ENCODE results near the gene CXCL11. TPM values are rescaled to one million over a fixed set of nuclear protein-coding genes. Genes with fewer than 3 reads are reported as not detected.
"Not testable (repeated sequence)": the region's sequence is repeated elsewhere in the genome, so short reads cannot be mapped to it uniquely, and the experiment has no call there.

The CXCL11 gene
- total RNA-seq: not detected
- long read RNA-seq: 0 reads

DNA sequence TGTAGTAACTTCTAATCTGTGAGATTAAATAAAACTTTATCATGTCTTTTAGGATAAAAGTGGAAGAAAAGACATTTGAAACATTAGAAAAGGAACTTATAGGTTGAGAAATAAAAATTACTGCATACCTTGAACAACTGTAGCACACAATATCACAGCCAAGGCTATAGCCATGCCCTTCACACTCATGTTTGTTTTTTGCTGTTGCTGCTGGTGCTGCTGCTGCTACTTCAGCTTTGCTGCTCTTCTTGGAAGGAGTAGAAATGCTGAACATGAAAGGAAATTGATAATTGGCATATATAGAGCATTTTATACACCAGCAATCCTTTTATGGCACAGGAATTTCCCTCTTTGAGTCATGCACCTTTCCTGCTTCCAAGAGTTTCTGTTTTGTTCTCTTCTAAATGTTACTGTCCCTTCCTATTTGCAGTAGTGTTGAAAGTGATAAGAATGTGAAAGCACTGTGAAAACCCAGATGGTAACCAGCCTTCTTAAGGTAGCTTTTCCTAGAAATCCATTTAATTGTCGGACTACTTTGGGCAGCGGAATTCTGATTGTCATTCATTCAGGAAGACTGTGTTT lies at the start of gene CXCL11:
Gene CXCL11, minus strand, starts transcription at position 272 of the 582 bp plus-strand sequence. Its CDS starts 83 bp downstream, at position 189.
- ATAC-seq: no peak
- intact Hi-C loops (cut with DNase I): no loop called here
- DNase-seq (ENCODE audit: missing footprints): no peak

DNA sequence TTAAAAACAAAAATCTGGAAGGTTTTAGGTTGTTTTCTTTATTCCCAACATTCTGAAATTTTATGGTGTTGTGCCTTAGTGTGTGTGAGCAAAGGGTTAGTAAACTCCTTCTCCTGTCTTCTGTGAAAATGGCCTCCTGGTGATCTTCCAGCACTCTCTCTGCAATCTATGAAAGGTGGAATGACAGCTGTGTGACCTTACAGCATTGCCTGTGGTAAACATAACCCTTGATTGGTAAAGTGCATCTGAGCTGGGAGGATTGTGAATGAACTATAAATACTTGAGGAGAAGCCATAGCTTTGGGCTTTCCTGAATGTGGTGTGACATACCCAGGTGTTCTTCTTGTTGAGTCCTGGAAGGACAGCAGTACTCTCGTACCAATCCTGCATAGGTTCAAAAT lies 48.7 kb upstream of the CXCL11 start:
- intact Hi-C loops (cut with DNase I): no loop called here
- ATAC-seq (peak; percentile 65), DNase-seq (ENCODE audit: missing footprints) (no peak)

DNA sequence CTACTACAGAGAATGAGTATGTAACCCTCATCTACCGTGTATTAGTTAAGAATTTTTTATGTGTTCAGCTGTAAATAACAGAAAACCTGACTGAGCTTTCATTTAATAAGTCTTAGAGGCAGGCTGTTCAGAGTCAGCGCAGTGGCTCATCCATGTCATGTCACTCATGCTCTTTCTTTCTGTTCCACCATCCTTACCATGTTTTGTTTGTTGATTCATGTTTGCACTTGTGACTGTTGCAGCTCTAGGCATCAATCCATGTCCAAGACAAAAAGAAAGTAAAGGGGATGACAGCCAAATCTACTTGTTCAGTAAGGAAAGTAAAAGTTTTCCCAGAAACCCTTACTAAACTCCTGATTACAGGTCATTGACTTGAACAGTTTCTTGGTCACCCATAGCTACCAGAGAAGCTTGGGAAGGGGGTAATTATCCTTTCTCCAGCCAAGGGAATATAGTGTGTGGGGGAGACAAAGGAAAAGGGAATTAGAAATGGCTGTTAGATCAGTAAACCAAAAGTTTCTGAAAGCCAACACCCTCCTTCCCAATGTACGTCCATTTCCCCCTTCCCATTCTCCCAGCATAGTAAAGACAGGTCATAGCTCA lies 47.6 kb upstream of the CXCL11 start:
- DNase-seq (ENCODE audit: missing footprints): no peak
- intact Hi-C loops (cut with DNase I): no loop called here
- ATAC-seq: no peak

DNA sequence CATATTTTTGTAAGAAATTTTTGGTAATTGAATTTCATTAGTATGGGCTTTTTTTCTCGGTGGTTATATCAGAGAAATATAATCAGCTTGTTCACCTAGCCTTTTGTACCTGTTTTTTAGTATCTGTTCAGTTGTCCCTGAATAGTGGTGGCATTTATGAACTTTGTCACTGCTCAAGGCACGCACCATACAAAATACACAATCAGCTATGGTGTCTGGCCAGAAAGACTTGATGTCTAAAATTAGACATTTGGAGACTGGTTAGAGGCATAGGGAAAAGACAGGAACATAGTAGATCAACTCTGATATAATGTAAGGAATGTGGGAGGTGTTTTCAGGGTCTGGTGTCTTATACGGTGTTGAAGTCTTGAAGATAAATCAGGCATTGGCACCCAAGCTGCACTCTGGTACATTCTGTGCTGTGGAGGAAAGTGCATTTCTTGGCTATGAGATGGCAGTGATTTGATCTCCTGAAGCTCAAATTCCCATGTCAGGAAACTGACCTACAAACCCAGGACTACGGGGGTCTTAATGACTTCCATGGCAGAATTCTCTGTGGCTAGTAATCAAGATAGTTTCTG lies 42.3 kb upstream of the CXCL11 start:
- DNase-seq (ENCODE audit: missing footprints) (no peak), ATAC-seq (peak; percentile 40)
- intact Hi-C loops (cut with DNase I): no loop called here

DNA sequence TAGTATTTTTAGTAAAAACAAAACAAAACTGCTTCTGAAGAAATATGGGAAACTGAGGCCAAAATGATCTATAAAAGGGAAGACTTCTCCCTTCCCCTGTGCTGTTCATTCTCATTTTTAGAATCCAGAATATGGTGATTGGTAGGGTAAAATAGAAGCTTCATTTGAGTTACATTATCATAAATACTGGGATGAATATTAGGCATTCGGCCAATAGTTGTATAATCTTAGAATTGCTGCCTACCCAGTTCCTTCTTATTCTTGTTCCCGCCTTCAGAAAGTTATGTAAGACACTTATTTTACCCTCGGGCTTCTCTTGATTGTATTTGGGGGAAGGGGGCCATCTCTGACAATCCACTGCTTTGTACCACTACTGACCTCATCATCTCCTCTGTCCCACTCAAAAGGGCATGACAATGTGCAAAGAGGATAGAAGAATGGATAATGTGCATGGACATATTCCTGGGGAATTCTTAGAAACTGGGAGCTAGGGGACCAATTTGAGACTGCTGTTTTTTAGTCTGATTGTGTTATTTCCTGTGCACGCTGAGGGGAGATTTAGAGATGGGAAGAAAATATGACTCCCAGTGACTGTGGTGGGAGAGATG lies 39.2 kb upstream of the CXCL11 start:
- ATAC-seq (no peak), DNase-seq (ENCODE audit: missing footprints) (no peak)
- intact Hi-C loops (cut with DNase I): no loop called here

DNA sequence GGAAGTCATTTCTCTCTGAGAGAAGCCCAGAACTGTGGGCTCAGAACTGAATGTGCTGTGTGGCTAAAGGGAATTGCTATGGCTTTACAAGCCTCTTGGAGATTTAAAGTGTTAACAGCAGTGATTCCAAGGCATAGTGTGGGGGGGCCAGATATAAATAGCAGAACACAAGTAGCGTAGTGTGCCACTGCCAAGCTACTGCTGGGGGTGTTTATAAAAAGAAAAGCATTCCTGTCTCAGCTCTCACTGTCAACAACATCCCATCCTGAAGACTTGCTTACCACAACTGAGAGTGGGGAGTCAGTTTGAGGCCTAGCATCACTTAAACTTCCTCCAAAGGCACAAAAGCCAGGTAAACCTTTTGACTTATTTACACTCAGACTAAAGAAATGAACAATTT lies 38.6 kb upstream of the CXCL11 start, which contains the start of gene ART3:
Gene ART3, plus strand, starts transcription at position 242 of the 400 bp plus-strand sequence. CDS start 1,181 bp downstream, outside the sequence.
- peak; percentile 93 for ATAC-seq
- no peak for DNase-seq (ENCODE audit: missing footprints)
- intact Hi-C loops (cut with DNase I): no loop called here

DNA sequence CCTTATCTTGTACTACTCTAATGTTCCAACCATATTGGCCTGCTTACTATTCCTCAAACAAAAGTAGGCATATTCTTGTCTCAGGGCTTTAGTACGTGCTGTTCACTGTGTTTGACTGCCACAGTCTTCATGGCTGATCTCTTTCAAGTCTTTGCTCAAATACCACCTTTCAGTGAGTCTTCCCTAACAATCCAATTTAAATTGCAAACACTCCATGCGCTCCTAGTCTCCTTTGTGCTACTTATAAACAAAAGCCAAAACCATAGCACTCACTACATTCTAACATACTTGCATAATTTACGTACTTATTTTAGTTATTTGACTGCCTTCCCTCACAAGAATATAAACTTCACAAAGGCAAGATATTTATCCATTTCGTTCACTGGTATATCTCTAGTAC lies 36.9 kb upstream of the CXCL11 start:
- intact Hi-C loops (cut with DNase I): no loop called here
- ATAC-seq: no peak
- DNase-seq (ENCODE audit: missing footprints): no peak

DNA sequence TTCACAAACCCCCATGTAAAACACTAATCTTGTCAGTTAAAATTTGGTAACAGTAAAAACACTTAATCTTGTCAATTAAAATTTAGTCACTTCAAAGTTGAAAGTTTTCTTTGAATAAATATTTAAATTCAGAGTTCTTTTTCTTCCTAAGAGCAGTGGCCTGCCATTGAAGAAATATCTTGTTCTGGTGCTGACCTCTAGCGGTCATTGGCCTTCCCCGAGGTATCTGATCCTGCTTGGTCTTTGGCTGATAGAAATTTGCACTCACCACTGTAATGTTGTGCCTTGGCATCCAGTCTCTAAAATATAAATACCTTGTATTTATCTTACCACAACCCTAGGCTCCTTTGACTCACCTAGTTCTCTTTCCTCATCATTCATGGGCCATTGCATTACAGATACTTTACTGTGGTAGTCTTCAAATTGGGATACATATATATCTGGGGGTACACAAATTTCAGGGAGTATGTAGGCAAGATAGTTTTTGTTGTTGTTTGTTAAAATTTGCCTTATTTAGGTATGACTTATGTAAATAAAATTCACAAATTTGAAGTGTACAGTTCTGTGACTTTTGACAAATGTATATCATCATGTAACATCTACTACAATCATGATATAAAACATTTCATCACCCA lies 31.9 kb upstream of the CXCL11 start:
- intact Hi-C loops (cut with DNase I): loop anchor here (1.0 to 10.0 kb wide), 2 partner anchors 72 to 153 kb away; no protein-coding TSS in a partner anchor
- peak; percentile 76 for ATAC-seq

DNA sequence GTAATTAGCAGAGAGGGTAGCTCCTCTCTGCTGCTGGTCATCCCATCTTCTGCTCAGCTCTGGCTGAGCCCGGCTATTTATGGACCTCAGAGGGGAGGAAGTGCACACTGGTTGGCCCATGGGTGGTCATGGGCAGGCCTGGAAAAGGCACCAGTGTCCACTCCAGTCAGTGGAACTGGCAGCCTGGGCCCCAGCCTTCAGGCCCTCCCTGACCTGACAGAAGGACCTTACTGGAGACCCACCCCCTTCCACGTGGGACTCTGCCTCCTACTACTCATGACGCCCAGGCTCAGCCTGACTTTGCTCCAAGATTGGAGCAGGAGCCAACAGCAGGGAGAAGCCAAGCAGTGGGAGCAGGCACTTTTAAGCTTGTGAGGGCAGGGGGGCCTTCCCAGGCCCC lies 30.7 kb upstream of the CXCL11 start:
- DNase-seq (ENCODE audit: missing footprints) (no peak), ATAC-seq (no peak)
- intact Hi-C loops (cut with DNase I): loop anchor here (10.0 kb wide), 1 partner anchor 152 kb away; no protein-coding TSS in a partner anchor

More for the DNA sequence above, 31.9 kb upstream of the CXCL11 start:
- no peak for DNase-seq (ENCODE audit: missing footprints)

DNA sequence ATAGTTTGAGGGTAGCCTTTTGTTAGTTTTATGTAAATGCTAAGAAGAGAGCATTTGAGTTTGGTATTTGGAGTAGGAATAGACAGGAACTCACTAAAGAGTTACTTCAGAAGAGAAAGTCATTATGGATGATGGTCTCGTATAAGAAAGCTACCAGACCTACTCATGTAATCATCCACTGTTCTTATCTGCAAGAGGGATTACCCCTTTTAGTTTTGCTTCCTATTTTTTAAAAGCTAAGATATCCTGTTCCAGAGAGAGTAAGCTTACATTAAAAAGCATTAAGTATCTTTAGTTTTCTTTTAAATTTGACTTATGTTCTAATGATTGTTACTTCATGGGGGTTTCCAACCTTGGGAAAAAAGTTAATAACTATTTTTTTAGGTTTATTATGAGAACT lies 26.1 kb upstream of the CXCL11 start:
- DNase-seq (ENCODE audit: missing footprints): no peak
- no peak for ATAC-seq
- intact Hi-C loops (cut with DNase I): loop anchor here (10.0 kb wide), 1 partner anchor 147 kb away; no protein-coding TSS in a partner anchor

DNA sequence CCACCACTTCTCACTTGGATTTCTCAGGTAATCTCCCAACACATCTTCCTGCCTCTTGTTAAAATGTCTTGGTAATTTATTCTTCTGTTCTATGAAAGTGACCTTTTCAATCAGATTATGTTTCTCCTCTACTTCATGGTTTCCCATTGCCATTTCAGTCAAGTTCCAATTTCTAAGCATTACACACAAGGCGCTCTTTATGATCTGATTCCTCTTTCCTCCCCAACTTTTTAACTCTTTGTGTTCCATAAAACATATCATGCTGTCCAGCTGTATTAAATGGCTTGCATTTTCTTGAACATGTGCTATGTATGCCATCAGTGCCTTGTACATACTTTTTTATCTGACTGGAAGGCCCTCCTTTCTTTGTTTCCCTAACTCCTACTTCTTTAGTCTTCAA lies 25.6 kb upstream of the CXCL11 start:
- intact Hi-C loops (cut with DNase I): loop anchor here (10.0 kb wide), 1 partner anchor 147 kb away; no protein-coding TSS in a partner anchor
- ATAC-seq: no peak
- DNase-seq (ENCODE audit: missing footprints): no peak

DNA sequence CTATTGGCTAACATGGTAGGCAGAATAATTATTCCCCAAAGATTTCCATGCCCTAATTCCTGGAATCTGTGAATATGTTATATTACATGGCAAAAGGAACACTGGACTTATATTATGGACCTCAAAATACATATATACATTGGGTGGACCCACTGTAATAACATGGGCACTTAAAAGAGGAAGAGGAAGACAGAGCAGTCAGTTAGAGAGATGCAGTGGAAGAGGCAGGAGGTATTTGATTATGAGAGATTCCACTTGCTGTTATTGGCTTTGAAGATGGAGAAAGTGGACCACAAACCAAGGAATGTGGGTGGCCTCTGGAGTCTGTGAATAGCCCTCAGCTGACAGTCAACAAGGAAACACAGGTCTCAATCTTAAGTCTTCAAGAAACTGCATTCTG lies 24.6 kb upstream of the CXCL11 start:
- no peak for ATAC-seq
- DNase-seq (ENCODE audit: missing footprints): no peak
- intact Hi-C loops (cut with DNase I): loop anchor here (10.0 kb wide), 1 partner anchor 146 kb away; no protein-coding TSS in a partner anchor

DNA sequence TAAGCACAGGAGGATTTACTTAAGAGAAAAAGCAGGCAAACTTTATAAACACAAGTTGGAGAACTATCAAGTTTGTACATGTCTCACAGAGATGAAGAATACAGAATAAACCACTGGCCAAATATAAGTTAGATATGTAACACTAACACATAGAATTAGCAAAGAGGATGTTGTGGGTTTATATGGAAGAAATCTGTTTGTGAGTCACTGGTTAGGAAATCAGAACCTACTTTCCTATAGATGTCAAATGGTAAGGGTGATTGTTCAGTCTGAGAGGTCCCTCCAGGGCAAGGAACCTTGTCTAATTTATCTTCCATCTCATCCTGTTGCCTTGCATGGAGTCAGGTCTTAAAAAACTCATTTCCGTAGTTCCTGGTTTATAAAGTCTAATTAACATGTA lies 23.9 kb upstream of the CXCL11 start:
- intact Hi-C loops (cut with DNase I): loop anchor here (10.0 kb wide), 1 partner anchor 145 kb away; no protein-coding TSS in a partner anchor
- ATAC-seq: no peak

DNA sequence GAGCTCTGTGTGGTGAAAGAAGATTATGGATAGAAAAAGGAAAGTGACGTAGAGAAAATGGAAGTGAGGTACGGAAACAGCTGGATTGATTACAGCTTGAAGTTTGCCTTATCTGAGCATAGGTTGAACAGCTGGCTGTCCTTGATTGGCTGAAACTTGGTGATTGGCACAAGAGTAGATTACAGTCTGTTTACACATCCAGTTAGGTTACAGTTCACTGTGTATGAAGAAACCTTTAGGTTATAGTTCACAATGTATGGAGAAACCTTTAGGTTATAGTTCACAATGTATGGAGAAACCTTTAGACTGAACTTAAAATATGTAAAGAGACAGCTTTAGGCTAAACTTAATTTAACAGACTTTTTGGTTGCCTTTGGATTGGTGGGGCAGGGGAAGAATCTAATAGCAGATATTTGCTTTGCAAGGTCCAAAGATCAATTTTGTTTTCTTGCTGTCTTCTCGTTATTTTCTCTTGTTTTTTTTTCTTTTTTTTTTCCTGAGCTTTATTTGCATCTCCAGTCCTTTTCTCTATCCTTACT lies 23.1 kb upstream of the CXCL11 start:
- intact Hi-C loops (cut with DNase I): no loop called here
- no peak for DNase-seq (ENCODE audit: missing footprints)
- ATAC-seq: no peak

More for the DNA sequence above, 23.9 kb upstream of the CXCL11 start:
- no peak for DNase-seq (ENCODE audit: missing footprints)

DNA sequence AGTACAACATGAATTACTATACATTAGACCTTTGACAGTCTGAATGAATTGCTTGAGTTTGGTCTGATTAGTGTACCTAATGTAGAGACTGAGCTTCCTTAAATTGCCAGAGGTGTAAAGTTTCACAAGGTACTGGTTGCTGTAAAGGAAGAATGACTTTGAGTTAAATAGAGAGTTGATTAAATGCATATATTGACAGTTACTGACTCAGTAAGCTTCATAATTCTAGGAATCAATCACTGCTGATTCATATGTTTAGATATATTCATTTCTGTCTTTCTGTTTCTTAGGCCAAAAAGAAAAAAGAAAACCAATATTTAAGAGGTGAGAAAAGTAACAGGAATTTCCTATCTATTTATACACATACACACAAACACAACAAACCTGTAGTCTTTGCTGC lies 22.4 kb upstream of the CXCL11 start:
- intact Hi-C loops (cut with DNase I): no loop called here
- DNase-seq (ENCODE audit: missing footprints) (no peak), ATAC-seq (no peak)

DNA sequence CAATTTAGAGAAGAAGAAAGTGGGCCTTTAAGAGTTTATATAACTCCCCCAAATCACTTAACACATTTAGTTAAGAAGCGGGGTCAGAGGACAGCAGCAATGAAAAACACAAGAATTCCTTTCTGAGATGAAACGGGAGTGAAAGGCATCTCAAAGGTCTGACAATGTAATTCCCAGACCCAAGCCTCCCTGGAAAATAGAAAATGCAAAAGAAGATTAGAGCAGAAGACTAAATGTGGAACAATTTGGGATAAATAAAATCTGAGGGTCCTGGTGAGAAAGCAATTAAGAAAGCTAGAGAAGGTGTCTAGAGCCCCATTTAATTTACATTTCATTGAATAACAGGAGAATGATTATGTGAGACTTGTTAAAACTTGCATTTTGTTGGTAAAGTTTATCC lies 19.6 kb upstream of the CXCL11 start:
- ATAC-seq: no peak
- DNase-seq (ENCODE audit: missing footprints): no peak
- intact Hi-C loops (cut with DNase I): no loop called here

DNA sequence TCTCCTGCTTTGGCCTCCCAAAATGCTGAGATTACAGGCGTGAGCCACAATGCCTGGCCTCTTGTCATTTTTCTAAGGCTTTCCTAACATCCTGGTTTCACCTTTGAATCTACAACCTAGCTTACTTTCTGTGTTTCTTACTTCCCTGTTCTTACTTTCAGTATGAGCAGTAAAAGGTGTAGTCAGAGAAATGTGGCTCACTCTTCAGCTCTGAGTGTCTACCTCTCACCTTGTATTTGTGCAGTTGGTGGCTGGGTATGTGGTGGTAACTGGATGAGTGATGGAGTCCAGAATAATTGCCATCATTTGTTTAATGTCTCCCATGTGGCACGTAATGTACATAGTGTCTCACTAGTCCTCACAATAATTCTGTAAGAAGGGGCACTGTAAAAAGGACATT lies 19.1 kb upstream of the CXCL11 start:
- DNase-seq (ENCODE audit: missing footprints) (no peak), ATAC-seq (no peak)
- intact Hi-C loops (cut with DNase I): no loop called here

DNA sequence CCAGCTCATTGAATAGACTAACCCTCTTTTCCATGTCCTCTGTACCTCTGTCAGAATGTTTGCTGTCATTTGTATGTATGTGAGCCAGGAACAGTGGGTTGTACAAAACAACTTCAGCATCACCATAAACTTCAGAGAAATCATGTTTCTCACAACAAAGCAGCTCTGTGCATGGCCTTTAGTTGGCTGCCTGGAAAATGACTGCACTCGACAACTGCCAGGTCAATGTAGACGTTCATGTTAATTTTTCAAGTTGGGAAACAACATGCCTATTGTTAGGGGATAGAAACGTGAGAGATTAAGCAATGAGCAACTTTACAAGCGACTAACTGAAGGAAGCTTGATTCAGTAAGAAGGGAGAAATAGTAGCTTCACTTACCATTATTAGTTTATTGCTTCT lies 17.9 kb upstream of the CXCL11 start:
- intact Hi-C loops (cut with DNase I): no loop called here
- ATAC-seq: no peak
- DNase-seq (ENCODE audit: missing footprints): no peak

DNA sequence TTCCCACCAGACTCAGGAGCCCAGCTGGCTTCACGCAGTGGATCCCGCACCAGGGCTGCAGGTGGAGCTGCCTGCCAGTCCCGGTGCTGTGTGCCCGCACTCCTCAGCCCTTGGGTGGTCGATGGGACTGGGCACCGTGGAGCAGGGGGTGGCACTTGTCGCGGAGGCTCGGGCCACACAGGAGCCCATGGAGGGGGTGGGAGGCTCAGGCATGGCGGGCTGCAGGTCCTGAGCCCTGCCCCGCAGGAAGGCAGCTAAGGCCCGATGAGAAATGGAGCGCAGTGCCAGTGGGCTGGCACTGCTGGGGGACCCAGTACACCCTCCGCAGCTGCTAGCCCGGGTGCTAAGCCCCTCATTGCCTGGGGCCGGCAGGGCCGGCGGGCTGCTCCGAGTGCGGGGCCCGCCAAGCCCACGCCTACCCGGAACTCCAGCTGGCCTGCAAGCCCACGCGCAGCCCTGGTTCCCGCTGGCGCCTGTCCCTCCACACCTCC lies 14.7 kb upstream of the CXCL11 start:
- intact Hi-C loops (cut with DNase I); DNase-seq (ENCODE audit: missing footprints); ATAC-seq: not testable (repeated sequence)
